HCT116 (cell line): ENCODE measurements around the gene KIRREL3. TPM values are rescaled to one million over a fixed set of nuclear protein-coding genes. Genes with fewer than 3 reads are reported as not detected.

Experiments
- ATAC-seq: fragments of 200-7000 bp; cut with Tn5 transposase; 2 replicates; pipeline ENCODE4 v1.9.1; 2020; ENCODE audit warnings: mild to moderate bottlenecking, moderate library complexity
- BruUV-seq: library from RNA; stranded (reverse); fragments of 400-500 nt; replicated peaks from 2 replicates; lab custom pipeline; 2021; lab: Mats Ljungman, UMichigan
- CTCF ChIA-PET: fragments of 300-600 bp; sonication (Branson Sonifier 250); formaldehyde crosslinking; loops from one replicate; lab custom pipeline; 2021; ENCODE audit warnings: antibody characterized with exemption; lab: Charles Lee
- POLR2A ChIA-PET: fragments of 300-600, 350-600 bp; sonication (Branson Sonifier 250); formaldehyde crosslinking; loops from one replicate; lab custom pipeline; 2021; ENCODE audit warnings: antibody characterized with exemption; lab: Charles Lee
- RAD21 ChIA-PET, 2 experiments: fragments of 300-600 bp; sonication (Branson Sonifier 250); formaldehyde crosslinking; loops; one replicate each; lab custom pipeline; 2023; ENCODE audit warnings: low total read pairs in 2 of 2; ENCODE audit not compliant: uncharacterized antibody in 2 of 2, unreplicated experiment in 2 of 2, low non-redundant PET in 1 of 2; lab: Charles Lee
- DNase-seq: peaks from one replicate; pipeline ENCODE4 v3.0.0-alpha.2; 2010; ENCODE audit warnings: low read depth, low spot score
- H2AFZ ChIP-seq: fragments of 200-600 bp; shearing (Covaris generic), sonication (generic); 2 replicates; pipeline ENCODE4 v1.6.1; 2017; ENCODE audit warnings: low read depth, mixed run types, mixed read lengths, antibody characterized with exemption, low read length; ENCODE audit not compliant: poor library complexity, severe bottlenecking
- H3K27ac ChIP-seq: 2 replicates; pipeline ENCODE4 v1.5.1; 2012; ENCODE audit warnings: low read depth, low read length
- H3K27me3 ChIP-seq: fragments of 200-600 bp; sonication (generic); 2 replicates; pipeline ENCODE4 v1.6.1; 2016; ENCODE audit warnings: mixed run types, low read length, mixed read lengths; ENCODE audit not compliant: insufficient read depth
- H3K36me3 ChIP-seq, 2 experiments: fragments of 200-500 bp in 1 of 2; fragments of 200-600 bp in 1 of 2; sonication (Bioruptor generic) in 1 of 2; sonication (generic) in 1 of 2; 2 replicates each; pipeline versions ENCODE4 v1.5.1 to v1.6.1; 2014 to 2016; ENCODE audit warnings: low read length in 2 of 2, inconsistent platforms in 1 of 2, mixed read lengths in 1 of 2, mixed run types in 1 of 2; ENCODE audit not compliant: insufficient read depth in 2 of 2, control insufficient read depth in 1 of 2
- H3K4me1 ChIP-seq, 2 experiments: fragments of 200-600 bp in 1 of 2; sonication (generic) in 1 of 2; 2 replicates each; pipeline versions ENCODE4 v1.5.1 to v1.6.1; 2012 to 2017; ENCODE audit warnings: low read length in 2 of 2, inconsistent platforms in 1 of 2, mild to moderate bottlenecking in 1 of 2, mixed read lengths in 1 of 2, mixed run types in 1 of 2, moderate library complexity in 1 of 2; ENCODE audit not compliant: insufficient read depth in 2 of 2, control insufficient read depth in 1 of 2
- H3K4me2 ChIP-seq: fragments of 200-600 bp; sonication (generic); 2 replicates; pipeline ENCODE4 v1.6.1; 2017; ENCODE audit warnings: mixed run types, low read length, mixed read lengths
- H3K4me3 ChIP-seq, 2 experiments: fragments of 200-600 bp in 1 of 2; sonication (generic) in 1 of 2; replicated peaks in 1 of 2; 2 replicates each; pipeline ENCODE4 v1.5.1; 2011 to 2016; ENCODE audit warnings: low read length in 2 of 2, control low read depth in 1 of 2, low read depth in 1 of 2, mild to moderate bottlenecking in 1 of 2, mixed read lengths in 1 of 2, mixed run types in 1 of 2
- H3K79me2 ChIP-seq: fragments of 200-600 bp; sonication (generic); 2 replicates; pipeline ENCODE4 v1.6.1; 2017; ENCODE audit warnings: mild to moderate bottlenecking, mixed run types, low read length, moderate library complexity, mixed read lengths; ENCODE audit not compliant: insufficient read depth
- H3K9ac ChIP-seq: fragments of 200-600 bp; sonication (generic); 2 replicates; pipeline ENCODE4 v1.6.1; 2016; ENCODE audit warnings: low read length, mixed read lengths
- H3K9me2 ChIP-seq: fragments of 200-600 bp; sonication (generic), shearing (Covaris generic); 2 replicates; pipeline ENCODE4 v1.6.1; 2017; ENCODE audit warnings: mixed run types, mild to moderate bottlenecking, moderate library complexity; ENCODE audit not compliant: insufficient read depth
- H3K9me3 ChIP-seq, 2 experiments: fragments of 200-500 bp in 1 of 2; fragments of 200-600 bp in 1 of 2; sonication (Bioruptor generic) in 1 of 2; sonication (generic) in 1 of 2; 2 replicates each; pipeline ENCODE4 v1.6.1; 2014 to 2017; ENCODE audit warnings: low read length in 2 of 2, mixed read lengths in 2 of 2, inconsistent platforms in 1 of 2, low read depth in 1 of 2, mild to moderate bottlenecking in 1 of 2, mixed run types in 1 of 2, moderate library complexity in 1 of 2; ENCODE audit not compliant: control insufficient read depth in 1 of 2, insufficient read depth in 1 of 2
- H4K20me1 ChIP-seq: fragments of 200-600 bp; sonication (generic), shearing (Covaris generic); 2 replicates; pipeline ENCODE4 v1.6.1; 2017; ENCODE audit warnings: mixed run types, mild to moderate bottlenecking, moderate library complexity; ENCODE audit not compliant: insufficient read depth
- CBX3 ChIP-seq: IDR thresholded peaks from 2 replicates; pipeline ENCODE4 v1.6.1; 2012; ENCODE audit warnings: low read depth
- CEBPB ChIP-seq: IDR thresholded peaks from 2 replicates; pipeline ENCODE4 v1.6.1; 2012; ENCODE audit warnings: low read depth
- EGR1 ChIP-seq: IDR thresholded peaks from 2 replicates; pipeline ENCODE4 v1.6.1; 2012; ENCODE audit warnings: low read depth
- ELF1 ChIP-seq: IDR thresholded peaks from 2 replicates; pipeline ENCODE4 v1.6.1; 2012; ENCODE audit warnings: low read depth, borderline replicate concordance
- EZH2phosphoT487 ChIP-seq: fragments of 200-600 bp; IDR thresholded peaks from 2 replicates; pipeline ENCODE4 v1.6.1; 2018; ENCODE audit warnings: antibody characterized with exemption, borderline replicate concordance
- FOSL1 ChIP-seq: IDR thresholded peaks from 2 replicates; pipeline ENCODE4 v1.6.1; 2012; ENCODE audit warnings: low read depth
- POLR2A ChIP-seq: IDR thresholded peaks from 2 replicates; pipeline ENCODE4 v1.7.0; 2011; ENCODE audit warnings: borderline replicate concordance; ENCODE audit not compliant: insufficient read depth, insufficient read length; ENCODE audit errors: extremely low read depth
- POLR2AphosphoS5 ChIP-seq: IDR thresholded peaks from 2 replicates; pipeline ENCODE4 v1.6.1; 2011; ENCODE audit warnings: mild to moderate bottlenecking, low read depth, low read length, moderate library complexity
- RAD21 ChIP-seq: IDR thresholded peaks from 2 replicates; pipeline ENCODE4 v1.6.1; 2012; ENCODE audit warnings: low read depth, mild to moderate bottlenecking
- SIN3A ChIP-seq: IDR thresholded peaks from 2 replicates; pipeline ENCODE4 v1.6.1; 2012; ENCODE audit warnings: low read depth
- ZFX ChIP-seq: fragments of 450-650 bp; IDR thresholded peaks from 2 replicates; pipeline ENCODE4 v1.6.1; 2017
- ZNF274 ChIP-seq: fragments of 200-500 bp; sonication (Bioruptor generic); IDR thresholded peaks from 2 replicates; pipeline ENCODE4 v1.6.1; 2014; ENCODE audit warnings: mild to moderate bottlenecking, low read depth, low read length, inconsistent platforms
- intact Hi-C: fragments of 100-400 bp; cut with micrococcal nuclease; formaldehyde crosslinking; loops from 2 replicates; pipeline ENCODE4 v1.10.0; 2022
- total RNA-seq: library from RNA; stranded (reverse); gene quantifications from one replicate; pipeline ENCODE4 v1.2.1, GENCODE V29; 2021; ENCODE audit not compliant: unreplicated experiment
- TF ChIP-seq, protein P1 (sequence below): IDR thresholded peaks from 2 replicates; pipeline ENCODE4 v1.6.1; 2011; ENCODE audit warnings: mild to moderate bottlenecking, low read length, moderate library complexity; ENCODE audit not compliant: insufficient replicate concordance; ENCODE audit errors: extremely low read depth
- TF ChIP-seq, protein P2 (sequence below): IDR thresholded peaks from 2 replicates; pipeline ENCODE4 v1.6.1; 2012
- TF ChIP-seq, protein P3 (sequence below): IDR thresholded peaks from 2 replicates; pipeline ENCODE4 v1.6.1; 2012; ENCODE audit warnings: low read depth
- TF ChIP-seq, protein P4 (sequence below), 3 experiments: fragments of 200-600 bp in 1 of 3; sonication (generic) in 1 of 3; IDR thresholded peaks in 2 of 3; conservative IDR thresholded peaks in 1 of 3; 2 replicates each; pipeline ENCODE4 v1.5.1; 2012 to 2017; ENCODE audit warnings: low read depth in 2 of 3, low read length in 2 of 3, antibody characterized with exemption in 1 of 3, borderline replicate concordance in 1 of 3, control low read depth in 1 of 3, mild to moderate bottlenecking in 1 of 3, mixed read lengths in 1 of 3, mixed run types in 1 of 3, moderate library complexity in 1 of 3; ENCODE audit not compliant: insufficient read depth in 1 of 3
- TF ChIP-seq, protein P5 (sequence below): IDR thresholded peaks from 2 replicates; pipeline ENCODE4 v1.6.1; 2012

Gene KIRREL3
- total RNA-seq, 1 experiment from 2014 or later: not detected

DNA sequence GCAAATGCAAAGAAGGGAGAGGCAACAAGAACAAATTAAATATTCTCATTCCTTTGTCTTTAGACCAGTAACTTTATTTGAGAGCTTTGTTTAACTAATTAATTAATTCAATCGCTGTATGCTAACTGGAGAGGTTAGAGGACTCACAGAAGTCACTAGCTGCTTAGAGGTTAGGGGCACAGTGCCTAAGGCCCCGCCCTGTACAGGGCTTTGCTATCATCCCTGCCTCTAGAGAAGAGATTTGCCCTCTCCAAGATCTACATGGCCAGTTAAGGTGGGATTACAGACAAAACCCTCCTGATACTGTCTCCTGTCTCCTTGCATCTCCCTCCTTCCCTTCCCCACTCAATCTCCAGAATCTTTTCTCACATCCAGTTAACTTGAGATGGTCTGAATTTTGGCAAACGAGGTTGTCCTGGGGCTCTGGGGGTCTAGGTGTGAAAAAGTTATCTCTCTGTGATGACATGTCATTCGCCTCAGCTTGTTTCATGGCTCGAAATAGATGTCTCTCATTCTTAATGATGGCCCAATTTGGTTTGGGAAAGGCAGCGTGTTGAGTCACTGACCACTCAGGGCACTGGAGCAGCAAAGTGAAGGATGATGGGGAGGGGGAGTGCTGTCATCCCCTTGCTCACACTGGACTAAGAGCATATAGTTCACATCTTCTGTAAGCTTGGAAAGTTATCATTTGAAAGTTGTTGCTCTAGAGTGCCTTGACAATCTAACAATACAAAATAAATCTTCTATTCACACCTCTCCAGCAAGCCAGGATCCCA, 190.9 kb downstream of the KIRREL3 start:
- TF ChIP-seq POLR2A: no peak
- TF ChIP-seq ZNF274: no peak
- TF ChIP-seq CEBPB: no peak
- TF ChIP-seq POLR2AphosphoS5: no peak
- TF ChIP-seq, protein P1, sequence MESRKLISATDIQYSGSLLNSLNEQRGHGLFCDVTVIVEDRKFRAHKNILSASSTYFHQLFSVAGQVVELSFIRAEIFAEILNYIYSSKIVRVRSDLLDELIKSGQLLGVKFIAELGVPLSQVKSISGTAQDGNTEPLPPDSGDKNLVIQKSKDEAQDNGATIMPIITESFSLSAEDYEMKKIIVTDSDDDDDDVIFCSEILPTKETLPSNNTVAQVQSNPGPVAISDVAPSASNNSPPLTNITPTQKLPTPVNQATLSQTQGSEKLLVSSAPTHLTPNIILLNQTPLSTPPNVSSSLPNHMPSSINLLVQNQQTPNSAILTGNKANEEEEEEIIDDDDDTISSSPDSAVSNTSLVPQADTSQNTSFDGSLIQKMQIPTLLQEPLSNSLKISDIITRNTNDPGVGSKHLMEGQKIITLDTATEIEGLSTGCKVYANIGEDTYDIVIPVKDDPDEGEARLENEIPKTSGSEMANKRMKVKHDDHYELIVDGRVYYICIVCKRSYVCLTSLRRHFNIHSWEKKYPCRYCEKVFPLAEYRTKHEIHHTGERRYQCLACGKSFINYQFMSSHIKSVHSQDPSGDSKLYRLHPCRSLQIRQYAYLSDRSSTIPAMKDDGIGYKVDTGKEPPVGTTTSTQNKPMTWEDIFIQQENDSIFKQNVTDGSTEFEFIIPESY: no peak
- TF ChIP-seq, protein P2, sequence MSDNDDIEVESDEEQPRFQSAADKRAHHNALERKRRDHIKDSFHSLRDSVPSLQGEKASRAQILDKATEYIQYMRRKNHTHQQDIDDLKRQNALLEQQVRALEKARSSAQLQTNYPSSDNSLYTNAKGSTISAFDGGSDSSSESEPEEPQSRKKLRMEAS: no peak
- no peak for TF ChIP-seq SIN3A
- no peak for TF ChIP-seq ELF1
- TF ChIP-seq, protein P3, sequence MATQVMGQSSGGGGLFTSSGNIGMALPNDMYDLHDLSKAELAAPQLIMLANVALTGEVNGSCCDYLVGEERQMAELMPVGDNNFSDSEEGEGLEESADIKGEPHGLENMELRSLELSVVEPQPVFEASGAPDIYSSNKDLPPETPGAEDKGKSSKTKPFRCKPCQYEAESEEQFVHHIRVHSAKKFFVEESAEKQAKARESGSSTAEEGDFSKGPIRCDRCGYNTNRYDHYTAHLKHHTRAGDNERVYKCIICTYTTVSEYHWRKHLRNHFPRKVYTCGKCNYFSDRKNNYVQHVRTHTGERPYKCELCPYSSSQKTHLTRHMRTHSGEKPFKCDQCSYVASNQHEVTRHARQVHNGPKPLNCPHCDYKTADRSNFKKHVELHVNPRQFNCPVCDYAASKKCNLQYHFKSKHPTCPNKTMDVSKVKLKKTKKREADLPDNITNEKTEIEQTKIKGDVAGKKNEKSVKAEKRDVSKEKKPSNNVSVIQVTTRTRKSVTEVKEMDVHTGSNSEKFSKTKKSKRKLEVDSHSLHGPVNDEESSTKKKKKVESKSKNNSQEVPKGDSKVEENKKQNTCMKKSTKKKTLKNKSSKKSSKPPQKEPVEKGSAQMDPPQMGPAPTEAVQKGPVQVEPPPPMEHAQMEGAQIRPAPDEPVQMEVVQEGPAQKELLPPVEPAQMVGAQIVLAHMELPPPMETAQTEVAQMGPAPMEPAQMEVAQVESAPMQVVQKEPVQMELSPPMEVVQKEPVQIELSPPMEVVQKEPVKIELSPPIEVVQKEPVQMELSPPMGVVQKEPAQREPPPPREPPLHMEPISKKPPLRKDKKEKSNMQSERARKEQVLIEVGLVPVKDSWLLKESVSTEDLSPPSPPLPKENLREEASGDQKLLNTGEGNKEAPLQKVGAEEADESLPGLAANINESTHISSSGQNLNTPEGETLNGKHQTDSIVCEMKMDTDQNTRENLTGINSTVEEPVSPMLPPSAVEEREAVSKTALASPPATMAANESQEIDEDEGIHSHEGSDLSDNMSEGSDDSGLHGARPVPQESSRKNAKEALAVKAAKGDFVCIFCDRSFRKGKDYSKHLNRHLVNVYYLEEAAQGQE: no peak
- TF ChIP-seq, protein P4, sequence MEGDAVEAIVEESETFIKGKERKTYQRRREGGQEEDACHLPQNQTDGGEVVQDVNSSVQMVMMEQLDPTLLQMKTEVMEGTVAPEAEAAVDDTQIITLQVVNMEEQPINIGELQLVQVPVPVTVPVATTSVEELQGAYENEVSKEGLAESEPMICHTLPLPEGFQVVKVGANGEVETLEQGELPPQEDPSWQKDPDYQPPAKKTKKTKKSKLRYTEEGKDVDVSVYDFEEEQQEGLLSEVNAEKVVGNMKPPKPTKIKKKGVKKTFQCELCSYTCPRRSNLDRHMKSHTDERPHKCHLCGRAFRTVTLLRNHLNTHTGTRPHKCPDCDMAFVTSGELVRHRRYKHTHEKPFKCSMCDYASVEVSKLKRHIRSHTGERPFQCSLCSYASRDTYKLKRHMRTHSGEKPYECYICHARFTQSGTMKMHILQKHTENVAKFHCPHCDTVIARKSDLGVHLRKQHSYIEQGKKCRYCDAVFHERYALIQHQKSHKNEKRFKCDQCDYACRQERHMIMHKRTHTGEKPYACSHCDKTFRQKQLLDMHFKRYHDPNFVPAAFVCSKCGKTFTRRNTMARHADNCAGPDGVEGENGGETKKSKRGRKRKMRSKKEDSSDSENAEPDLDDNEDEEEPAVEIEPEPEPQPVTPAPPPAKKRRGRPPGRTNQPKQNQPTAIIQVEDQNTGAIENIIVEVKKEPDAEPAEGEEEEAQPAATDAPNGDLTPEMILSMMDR (IDR thresholded peaks at IDR 0.05 in 2 of 3, conservative IDR thresholded peaks at IDR 0.05 in 1 of 3; ENCODE audit: borderline replicate concordance in 1 of 3, insufficient read depth in 1 of 3, low read depth in 2 of 3, low read length in 2 of 3): no peak
- TF ChIP-seq FOSL1: no peak
- no peak for TF ChIP-seq EGR1
- no peak for TF ChIP-seq ZFX
- TF ChIP-seq EZH2phosphoT487: no peak
- TF ChIP-seq CBX3: no peak
- TF ChIP-seq RAD21: no peak
- TF ChIP-seq, protein P5, sequence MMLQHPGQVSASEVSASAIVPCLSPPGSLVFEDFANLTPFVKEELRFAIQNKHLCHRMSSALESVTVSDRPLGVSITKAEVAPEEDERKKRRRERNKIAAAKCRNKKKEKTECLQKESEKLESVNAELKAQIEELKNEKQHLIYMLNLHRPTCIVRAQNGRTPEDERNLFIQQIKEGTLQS: no peak
- CTCF ChIA-PET: no interaction called here

More for the DNA sequence above, 190.9 kb downstream of the KIRREL3 start:
- intact Hi-C loops: no loop called here
- ChIA-PET RAD21 (no interaction called here), POLR2A (no interaction called here)
- Histone ChIP-seq H3K4me1 (no peaks in the 10 kb centered on the region), H3K9ac (no peak overlapping the region), H3K36me3 (no peaks in the 10 kb centered on the region), H3K27me3 (peaks cover 18% of the 10 kb centered on the region), H3K9me3 (no peaks in the 10 kb centered on the region), H3K79me2 (no peaks in the 10 kb centered on the region), H4K20me1 (no peaks in the 10 kb centered on the region), H3K9me2 (no peaks in the 10 kb centered on the region), H3K27ac (no peak overlapping the region), H3K4me2 (no peak overlapping the region), H3K4me3 (no peak overlapping the region), H2AFZ (no peak overlapping the region)
- DNase-seq (no peak), ATAC-seq (no peak)
- no TSS peak for BruUV-seq
